ENCODE measurements around the gene MRPL48. TPM values are rescaled to one million over a fixed set of nuclear protein-coding genes. Genes with fewer than 3 reads are reported as not detected.

MRPL48 gene
- total and polyA plus RNA-seq, 10 donors, result 10.7 to 46.6 (median 25.3) TPM

DNA sequence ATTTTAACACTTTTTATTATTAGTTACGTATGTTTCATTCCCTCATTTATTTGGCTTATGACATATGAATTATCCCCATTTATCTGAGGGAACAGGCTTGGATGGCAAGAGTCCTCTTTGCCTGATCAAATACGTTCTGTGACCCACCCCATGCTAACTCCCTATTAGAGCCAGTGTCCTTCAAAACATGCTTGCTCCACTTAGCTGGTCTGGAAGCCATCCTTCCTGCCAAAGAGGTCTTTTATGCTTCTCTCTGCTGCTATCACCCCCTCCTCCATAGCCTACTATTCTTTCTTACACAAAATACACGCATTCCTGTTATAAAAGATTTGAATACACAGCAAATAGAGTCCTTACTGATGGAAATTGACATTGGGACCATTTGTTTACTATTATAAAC, 82.6 kb downstream of the MRPL48 start:
- H3K27me3 ChIP-seq (replicated peaks in 1 of 7), result no peaks in the 10 kb centered on the region
- no peak overlapping the region for H3K27ac ChIP-seq
- DNase-seq, result no peak
- WGBS, 5 donors, result 79 to 94% (median 90%) methylated on average over 3 of the region's 3 CpGs
- TF ChIP-seq POLR2AphosphoS5 (IDR thresholded peaks at IDR 0.05), result peak in 1 of 3 donors; percentile 6
- no peak for TF ChIP-seq POLR2A (IDR thresholded peaks at IDR 0.05)
- intact Hi-C loops (cut with DNase I; ENCODE audit: low total_unique reads), result no loop called here
- no peak overlapping the region for H3K4me3 ChIP-seq
- no peaks in the 10 kb centered on the region for H3K9me3 ChIP-seq
- peaks cover 0 to 69% (median 39%) of the 10 kb centered on the region in 6 donors for H3K36me3 ChIP-seq
- H3K4me1 ChIP-seq, result peaks cover 0 to 17% (median 10%) of the 10 kb centered on the region in 6 donors

GRCh38 chr11:73872749-73873357, 85.2 kb downstream of the MRPL48 start:
- TF ChIP-seq POLR2A (IDR thresholded peaks at IDR 0.05) (no peak), POLR2AphosphoS5 (IDR thresholded peaks at IDR 0.05) (no peak)
- TF ChIP-seq, protein P1, sequence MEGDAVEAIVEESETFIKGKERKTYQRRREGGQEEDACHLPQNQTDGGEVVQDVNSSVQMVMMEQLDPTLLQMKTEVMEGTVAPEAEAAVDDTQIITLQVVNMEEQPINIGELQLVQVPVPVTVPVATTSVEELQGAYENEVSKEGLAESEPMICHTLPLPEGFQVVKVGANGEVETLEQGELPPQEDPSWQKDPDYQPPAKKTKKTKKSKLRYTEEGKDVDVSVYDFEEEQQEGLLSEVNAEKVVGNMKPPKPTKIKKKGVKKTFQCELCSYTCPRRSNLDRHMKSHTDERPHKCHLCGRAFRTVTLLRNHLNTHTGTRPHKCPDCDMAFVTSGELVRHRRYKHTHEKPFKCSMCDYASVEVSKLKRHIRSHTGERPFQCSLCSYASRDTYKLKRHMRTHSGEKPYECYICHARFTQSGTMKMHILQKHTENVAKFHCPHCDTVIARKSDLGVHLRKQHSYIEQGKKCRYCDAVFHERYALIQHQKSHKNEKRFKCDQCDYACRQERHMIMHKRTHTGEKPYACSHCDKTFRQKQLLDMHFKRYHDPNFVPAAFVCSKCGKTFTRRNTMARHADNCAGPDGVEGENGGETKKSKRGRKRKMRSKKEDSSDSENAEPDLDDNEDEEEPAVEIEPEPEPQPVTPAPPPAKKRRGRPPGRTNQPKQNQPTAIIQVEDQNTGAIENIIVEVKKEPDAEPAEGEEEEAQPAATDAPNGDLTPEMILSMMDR (IDR thresholded peaks at IDR 0.05 in 8 of 11, conservative IDR thresholded peaks at IDR 0.05 in 3 of 11), result no peak
- Histone ChIP-seq H3K4me1 (peaks cover 13 to 38% (median 30%) of the 10 kb centered on the region in 6 donors), H3K9me3 (no peaks in the 10 kb centered on the region), H3K27me3 (replicated peaks in 1 of 7) (no peaks in the 10 kb centered on the region), H3K4me3 (no peak overlapping the region), H3K27ac (no peak overlapping the region), H3K36me3 (peaks cover 0 to 65% (median 39%) of the 10 kb centered on the region in 6 donors)
- 95 to 100% (median 98%) methylated on average over 9 of the region's 9 CpGs for WGBS, 5 donors
- DNase-seq, result no peak
- intact Hi-C loops (cut with DNase I; ENCODE audit: low total_unique reads), result no loop called here

DNA sequence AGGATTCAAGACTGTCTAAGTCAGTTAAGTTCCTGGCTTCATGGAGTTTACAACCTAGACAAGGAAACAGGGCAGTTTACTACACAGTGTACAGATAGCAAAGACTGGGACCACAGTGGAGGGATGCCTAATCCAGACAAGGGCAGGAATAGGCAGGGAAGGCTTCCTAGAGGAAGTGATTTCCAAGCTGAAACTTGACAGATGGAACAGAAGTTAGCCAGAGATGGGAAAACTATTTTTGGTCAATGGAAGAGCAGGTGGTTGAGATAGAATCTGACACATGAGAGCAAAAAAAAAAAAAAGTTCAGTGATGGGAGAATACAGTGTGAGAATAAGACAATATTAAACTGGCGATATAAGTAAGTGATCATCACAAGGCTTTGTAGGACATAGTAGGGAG, 87.7 kb downstream of the MRPL48 start:
- no peaks in the 10 kb centered on the region for H3K27me3 ChIP-seq (replicated peaks in 1 of 7)
- intact Hi-C loops (cut with DNase I; ENCODE audit: low total_unique reads), result no loop called here
- H3K4me1 ChIP-seq, result peaks cover 13 to 49% (median 34%) of the 10 kb centered on the region in 6 donors
- 85 to 98% (median 94%) methylated on average over 1 of the region's 1 CpG for WGBS, 5 donors
- H3K4me3 ChIP-seq, result peak overlapping the region in 6 of 8 donors; percentile 73 to 100 (median 82)
- peak overlapping the region in 1 of 8 donors; percentile 89 for H3K27ac ChIP-seq
- TF ChIP-seq, protein P1 (IDR thresholded peaks at IDR 0.05 in 8 of 11, conservative IDR thresholded peaks at IDR 0.05 in 3 of 11), result no peak
- TF ChIP-seq POLR2A (IDR thresholded peaks at IDR 0.05), result no peak
- TF ChIP-seq POLR2AphosphoS5 (IDR thresholded peaks at IDR 0.05), result no peak
- peaks cover 0 to 56% (median 34%) of the 10 kb centered on the region in 6 donors for H3K36me3 ChIP-seq
- no peak for DNase-seq
- no peaks in the 10 kb centered on the region for H3K9me3 ChIP-seq

GRCh38 chr11:73875840-73876239, 88.2 kb downstream of the MRPL48 start:
- DNase-seq, result no peak
- H3K4me3 ChIP-seq, result peak overlapping the region; percentile 73 to 100 (median 84)
- TF ChIP-seq POLR2AphosphoS5 (IDR thresholded peaks at IDR 0.05) (no peak), POLR2A (IDR thresholded peaks at IDR 0.05) (no peak)
- TF ChIP-seq, protein P1 (IDR thresholded peaks at IDR 0.05 in 8 of 11, conservative IDR thresholded peaks at IDR 0.05 in 3 of 11), result no peak
- peaks cover 0 to 53% (median 32%) of the 10 kb centered on the region in 6 donors for H3K36me3 ChIP-seq
- no peaks in the 10 kb centered on the region for H3K9me3 ChIP-seq
- peak overlapping the region; percentile 81 to 89 (median 85) for H3K27ac ChIP-seq
- H3K4me1 ChIP-seq, result peaks cover 13 to 49% (median 34%) of the 10 kb centered on the region in 6 donors
- WGBS, 5 donors, result 20 to 53% (median 48%) methylated on average over 8 of the region's 8 CpGs
- intact Hi-C loops (cut with DNase I; ENCODE audit: low total_unique reads), result no loop called here
- no peaks in the 10 kb centered on the region for H3K27me3 ChIP-seq (replicated peaks in 1 of 7)
